NCI-H2107 (cell line): Measurements from ENCODE around the gene LMBR1.

Source experiments
- DNase-seq: peaks from one replicate; lab custom pipeline; 2025; lab: John Stamatoyannopoulos, UW

The LMBR1 gene

DNA sequence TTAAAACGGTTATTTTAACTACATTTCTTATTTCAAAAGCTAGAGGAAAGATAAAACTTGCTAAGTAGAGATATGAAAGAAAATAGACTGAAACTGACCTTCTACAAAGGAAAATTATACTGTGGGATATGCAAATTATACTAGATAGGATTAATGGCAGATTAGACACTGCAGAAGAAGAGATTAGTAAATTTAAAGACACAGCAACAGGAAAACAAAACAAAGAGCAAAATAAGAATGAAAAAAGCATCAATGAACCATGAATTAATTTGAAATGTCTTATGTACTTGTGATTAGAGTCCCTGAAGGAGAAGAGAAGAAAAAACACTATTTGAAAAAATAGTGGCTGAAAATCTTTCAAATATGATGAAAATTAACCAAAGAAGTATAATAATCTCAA lies 200.1 kb downstream of the LMBR1 start:
- DNase-seq: no peak

DNA sequence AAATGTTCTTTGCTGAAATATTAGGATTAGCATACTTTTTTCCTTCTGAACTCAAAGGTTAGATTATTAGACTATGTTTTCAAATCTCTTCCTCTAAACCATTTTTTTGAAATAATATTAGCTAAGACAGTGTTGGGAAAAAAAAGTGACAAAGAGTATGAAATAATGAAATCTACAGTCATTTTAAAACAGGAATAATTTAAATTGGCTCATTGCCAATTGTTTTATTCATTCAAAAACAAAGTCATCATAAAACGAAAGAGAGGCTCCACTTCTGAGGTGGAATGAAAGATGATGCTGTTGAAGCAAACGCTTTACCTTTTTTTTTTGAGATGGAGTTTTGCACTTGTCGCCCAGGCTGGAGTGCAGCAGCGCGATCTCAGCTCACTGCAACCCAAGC lies 201.2 kb downstream of the LMBR1 start:
- DNase-seq: no peak

DNA sequence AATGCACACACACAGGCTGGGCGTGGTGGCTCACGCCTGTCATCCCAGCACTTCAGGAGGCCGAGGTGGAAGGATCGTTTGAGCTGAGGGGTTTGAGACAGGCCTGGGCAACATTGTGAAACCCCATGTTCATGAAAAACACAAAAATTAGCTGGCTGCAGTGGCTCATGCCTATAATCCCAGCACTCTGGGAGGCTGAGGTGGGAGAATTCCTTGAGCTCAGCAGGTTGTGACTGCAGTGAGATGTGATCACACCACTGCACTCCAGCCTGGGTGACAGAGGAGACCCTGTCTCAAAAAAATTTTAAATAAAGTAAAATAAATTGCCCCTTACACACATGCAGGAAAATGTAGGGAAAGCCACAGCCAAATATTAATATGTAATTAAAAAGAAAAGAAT lies 208.3 kb downstream of the LMBR1 start:
- no peak for DNase-seq

DNA sequence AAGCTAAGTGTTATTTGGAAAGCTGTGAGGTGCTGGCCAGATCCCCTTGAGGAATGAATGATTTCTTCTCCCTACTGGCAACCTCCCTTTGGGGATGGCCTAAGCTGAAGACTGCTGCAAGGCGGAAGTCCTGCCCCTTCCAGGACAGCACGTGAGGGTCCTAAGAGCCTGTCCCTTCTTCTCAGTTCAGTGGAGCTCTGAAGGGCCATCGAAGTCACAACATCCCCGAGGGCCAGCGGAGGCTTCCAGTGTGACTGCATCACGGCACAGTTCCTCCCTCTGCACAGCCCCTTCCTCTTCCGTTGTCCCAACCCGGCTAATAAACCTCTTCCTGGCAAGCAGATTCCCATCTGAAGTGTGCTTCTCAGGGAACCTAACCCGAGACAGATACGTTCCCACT lies 208.7 kb downstream of the LMBR1 start:
- no peak for DNase-seq

DNA sequence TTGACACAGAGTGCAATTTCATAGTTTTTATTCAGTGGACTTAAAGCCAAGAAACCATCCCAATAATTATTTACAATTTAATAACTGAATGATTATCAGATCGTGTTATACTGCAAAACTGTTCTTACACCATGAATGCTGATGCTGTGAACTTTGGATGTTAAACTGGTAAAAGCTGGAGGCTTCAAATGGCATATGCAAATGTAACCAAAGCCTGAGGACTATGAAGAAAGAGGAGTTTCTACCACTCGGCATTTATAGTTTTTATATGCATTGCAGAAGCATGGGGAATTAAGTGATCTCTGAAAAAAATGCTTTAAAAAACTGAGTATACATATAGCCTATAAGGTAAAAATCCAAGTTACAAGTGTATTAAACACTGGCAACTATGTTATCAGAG lies 210.1 kb downstream of the LMBR1 start:
- no peak for DNase-seq

DNA sequence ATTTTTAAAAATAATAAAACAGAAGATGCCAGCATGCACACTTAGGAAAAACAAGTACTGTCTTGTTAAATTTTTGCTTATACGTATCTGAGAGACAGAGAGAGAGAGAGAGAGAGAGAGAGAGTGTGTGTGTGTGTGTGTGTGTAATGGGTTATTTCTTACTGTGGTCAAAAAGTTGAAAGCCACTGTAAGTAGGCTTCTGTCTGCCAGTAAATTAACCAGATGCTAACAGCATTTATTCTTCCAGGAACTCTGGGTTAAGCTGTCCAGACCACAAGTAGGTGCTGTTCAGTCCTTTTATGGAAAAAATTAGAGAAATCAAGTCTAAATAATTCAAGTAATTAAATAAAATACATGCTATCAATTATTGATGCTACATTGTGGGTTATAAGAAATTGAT lies 212.7 kb downstream of the LMBR1 start:
- DNase-seq: no peak

DNA sequence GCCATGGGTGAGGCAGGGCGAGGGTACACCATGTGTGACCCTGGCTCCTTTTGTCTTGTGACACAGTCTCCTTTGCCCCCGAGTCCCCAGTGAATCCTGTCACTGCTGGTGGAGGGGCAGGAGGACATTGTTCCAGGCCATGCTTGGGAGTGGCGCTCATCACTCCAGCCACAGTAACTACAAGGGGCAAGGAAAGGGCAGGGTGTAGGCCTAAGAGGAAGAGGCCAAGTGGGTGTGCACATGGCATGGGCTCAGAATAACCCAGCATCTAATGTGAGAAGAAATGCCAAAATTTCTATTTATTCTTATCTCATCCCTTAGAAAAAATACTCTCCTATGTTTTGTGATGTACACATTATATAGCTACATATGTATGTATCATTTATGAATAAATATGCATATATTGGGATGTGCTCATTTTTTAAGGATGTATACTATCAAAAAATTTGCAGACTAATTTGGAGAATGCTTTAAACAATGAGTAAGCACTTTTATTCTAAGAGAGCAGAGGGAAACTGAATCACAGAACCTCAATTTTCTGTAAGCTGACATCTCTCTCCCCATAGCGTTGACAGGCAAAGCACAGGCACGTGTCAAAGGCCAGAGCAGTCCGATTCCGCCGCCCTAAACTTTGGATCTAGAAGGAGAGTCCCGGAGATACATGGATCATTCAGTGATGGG lies 215.5 kb downstream of the LMBR1 start:
- no peak for DNase-seq

DNA sequence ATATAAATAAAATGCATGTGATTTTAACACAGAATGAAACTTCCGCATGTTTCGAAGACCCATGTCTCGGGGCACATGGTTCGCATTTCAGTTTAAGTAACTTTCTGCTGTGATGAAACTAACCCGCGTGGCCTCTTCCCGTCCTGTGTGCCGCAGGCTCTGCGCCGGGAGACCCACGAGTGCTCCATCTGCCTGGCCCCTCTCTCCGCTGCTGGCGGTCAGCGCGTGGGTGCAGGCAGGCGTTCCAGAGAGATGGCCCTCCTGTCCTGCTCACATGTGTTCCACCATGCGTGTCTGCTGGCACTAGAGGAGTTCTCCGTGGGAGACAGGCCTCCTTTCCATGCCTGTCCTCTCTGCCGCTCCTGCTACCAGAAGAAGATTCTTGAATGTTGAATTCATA lies 216.7 kb downstream of the LMBR1 start:
- DNase-seq: no peak

DNA sequence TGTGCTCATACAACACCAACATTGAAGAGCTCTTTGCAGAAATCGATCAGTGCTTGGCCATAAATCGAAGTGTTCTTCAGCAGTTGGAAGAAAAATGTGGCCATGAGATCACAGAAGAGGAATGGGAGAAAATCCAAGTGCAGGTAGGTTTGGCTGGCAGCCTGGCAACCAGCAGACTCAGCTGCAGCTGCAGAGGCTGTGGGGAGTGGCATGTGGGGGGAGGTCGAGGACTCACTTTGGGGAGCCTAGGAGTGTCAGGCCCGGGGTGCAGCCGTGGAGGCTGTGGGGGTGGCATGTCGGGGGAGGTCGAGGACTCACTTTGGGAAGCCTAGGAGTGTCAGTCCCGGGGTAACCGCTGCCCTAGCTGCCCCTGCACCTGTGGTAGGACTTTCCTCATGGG lies 217.3 kb downstream of the LMBR1 start:
- DNase-seq: no peak

DNA sequence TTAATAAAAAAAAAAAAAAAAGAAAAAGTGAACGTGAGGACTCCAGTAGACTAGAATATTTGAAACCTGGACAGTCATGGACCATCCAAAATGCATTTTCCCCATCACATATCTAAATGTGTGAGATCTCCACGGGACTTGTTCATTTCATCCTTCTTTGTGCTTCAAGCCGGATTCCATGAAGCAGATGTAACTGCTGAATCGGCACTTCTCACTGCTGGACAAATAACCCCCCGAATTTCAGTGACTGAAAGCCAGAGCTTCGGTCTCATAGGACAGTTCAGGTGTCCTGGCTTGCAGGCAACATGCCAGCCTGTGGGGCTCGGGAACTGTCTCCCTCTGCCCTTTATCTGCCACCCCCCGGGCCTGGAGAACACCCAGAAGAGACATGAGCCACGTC lies 219.1 kb downstream of the LMBR1 start:
- DNase-seq: no peak

DNA sequence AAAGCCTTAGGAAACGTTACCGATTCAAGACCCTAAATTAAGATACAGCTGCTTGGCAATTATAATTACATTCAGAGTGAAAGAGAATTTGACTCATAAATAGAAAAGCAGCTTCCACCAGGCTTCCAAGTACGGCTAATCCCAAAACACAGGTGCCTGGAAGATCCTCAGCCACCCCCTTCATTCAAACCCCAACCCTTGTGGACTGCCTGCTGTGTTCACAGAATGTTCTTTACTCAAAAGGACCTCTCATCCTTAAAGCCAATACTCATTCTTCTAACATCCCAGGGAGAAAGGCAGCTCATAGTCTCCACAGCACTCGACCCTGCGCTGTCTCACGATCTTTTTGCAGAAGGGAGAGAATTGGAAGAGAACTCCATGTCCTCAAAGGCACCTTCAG lies 219.5 kb downstream of the LMBR1 start:
- no peak for DNase-seq

DNA sequence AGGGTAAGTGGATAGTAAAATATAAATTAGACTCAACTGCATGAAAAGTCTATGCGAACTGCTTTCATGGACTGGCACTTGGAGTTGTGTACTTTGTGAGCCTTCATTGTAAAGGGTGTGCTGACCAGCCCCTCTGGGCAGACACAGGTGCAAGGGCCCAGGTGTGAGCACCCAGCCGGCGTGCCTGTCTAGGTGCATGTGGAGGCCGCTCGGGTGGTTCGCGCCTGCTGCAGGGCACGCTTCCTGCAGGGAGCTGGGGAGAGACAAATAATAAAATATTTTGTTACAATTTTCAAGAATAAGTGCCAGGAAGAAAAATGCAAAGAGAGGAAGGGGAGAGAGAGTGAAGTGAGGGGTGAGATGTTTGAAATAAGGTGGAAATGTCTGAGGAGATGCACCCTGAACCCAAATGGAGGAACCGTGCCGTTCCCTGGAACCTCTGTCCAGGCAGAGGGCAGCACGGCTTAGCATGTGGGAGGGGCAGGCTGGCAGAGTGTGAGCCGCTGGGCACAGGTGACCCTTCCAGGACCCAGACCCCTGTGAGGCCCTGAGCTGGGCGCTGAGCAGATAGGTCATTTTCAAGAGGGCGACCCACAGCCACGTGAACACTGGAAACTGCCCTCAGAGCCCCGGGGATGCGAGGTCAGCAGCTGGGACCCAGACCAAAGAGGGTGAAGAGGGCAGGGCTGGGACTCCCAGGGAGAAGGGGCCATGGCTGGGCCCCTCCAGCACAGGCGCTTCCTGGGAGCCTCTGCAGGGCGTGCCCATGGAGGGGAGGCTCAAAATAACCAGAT lies 223.8 kb downstream of the LMBR1 start:
- no peak for DNase-seq

DNA sequence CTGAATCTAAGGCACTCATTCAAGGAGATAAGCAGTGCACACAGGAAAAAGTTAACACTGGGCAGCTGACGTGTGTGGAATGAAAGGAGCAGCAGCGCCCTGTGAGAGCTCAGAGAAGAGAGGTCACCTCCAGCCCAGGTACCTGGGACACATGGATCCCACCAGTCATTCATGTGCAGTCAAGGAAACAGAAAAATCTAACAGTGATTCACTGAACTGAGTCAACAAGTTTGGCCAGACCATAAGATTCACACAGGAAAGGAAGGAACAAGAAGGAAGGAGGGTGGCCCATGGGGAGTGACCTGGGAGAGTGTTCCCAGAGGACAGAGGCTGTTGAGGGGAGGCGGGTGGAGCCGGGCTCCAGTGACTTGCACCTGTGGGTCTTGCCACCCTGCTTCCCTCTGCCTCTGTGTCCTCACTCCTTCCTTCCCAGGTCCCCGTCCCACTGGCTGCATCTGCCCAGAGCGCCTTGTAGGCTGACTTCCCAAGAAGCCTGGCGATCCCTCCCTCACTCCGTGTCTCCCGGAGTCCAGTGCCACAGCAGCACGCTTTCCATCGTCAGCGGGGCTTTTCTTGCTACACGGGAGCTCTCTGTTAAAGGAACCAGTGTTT lies 224.7 kb downstream of the LMBR1 start:
- no peak for DNase-seq

DNA sequence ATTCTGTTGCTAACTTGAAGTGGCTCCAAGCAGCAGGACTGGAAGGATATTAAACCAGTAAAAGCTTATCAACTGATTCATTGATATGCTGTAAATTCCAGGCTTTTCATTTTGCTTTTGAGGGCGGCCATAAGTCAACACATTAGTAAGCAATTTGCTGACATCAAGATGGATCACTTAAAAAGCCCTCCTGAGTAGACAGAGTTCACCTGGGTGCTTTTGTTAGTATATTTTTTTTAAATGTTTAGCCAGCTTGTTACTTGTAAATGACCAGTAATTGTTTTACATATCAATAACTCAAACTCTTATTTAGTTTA lies 225.9 kb downstream of the LMBR1 start:
- DNase-seq: no peak

DNA sequence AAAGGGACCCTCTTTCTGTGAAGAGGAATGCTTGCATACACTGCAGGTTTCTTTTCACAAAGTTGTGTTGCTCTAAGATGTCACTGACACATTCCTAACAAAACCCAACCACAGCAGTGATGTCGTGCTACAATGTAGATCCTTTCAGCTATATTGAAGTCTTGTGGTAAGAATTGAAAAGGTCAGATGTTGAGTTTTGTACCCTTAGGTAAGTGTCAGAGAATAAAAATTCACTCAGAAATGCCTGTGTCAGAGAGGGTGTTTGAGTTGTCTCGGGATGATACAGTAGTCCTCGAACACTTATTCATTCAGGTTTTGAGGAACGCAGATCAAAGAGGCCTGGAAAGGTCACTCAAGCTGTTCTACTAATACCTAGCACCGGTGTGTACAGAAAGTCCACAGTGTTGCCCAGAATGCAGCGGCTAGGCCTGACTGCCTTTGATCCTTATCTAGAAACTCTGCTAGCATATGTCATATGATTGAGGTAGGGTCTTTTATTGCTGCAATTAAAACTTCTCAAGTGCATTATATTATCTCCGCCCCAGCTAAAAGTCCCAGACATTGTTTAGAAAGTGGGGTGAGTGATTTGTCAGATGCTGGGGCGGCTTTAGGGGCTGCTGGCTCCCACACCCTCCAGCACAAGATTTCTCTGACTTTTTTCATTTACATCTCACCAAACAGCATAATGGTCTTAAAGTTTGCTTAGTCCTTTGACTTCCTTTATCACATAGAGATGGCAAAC lies 226.4 kb downstream of the LMBR1 start:
- no peak for DNase-seq

DNA sequence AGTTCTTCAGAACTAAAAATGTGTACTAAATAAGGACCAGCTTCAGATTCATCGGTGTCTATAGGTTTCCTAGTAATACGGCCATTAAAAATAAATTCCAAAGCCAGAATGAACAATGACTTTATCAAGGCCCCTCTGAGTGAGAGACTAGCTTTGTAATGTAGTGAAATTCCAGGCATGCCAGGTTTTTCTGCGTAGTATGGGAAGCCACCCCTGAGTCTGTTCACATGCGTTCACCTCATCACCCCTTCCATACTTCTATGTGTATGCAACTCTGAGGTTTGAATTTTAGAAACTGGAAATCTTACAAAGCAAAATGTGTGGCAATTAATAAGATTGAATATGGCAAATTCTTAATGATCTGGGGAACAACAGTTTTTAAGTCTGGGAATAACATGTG lies 227.9 kb downstream of the LMBR1 start:
- DNase-seq: no peak

DNA sequence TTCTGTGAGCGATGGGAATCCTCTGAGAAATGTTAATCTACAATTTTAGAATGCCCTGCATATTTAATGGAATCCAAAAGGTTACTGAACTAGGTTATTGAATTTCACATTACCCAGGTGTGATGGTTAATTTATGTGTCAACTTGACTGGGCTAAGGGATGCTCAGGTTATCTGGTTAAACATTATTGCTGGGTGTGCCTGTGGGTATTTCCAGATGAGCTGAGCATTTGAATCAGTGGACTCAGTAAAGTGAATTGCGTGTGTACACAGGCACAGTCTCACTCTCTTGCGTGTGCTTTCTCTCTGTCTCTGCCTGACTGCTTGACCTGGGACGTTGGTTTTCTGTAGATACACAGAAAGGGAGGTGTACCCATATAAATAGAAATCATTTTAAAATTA lies 230.7 kb downstream of the LMBR1 start:
- DNase-seq: no peak

DNA sequence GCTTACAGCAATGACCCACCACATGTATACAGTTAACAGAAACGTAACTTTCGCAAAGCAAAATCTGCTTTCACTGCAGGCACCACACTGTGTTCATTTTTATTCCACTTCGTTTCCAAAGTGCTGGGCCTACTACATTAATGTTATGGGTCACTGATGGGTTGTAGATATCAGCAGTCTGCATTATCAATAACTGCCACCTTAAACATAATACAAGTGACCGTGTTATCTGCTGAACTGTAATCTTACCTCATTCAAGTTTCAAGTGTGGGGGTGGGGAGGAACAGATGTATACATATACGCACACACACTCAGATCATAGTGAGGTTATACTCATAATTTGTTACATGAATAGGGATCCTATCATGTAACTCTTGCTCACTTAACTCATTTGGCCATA lies 231.3 kb downstream of the LMBR1 start:
- no peak for DNase-seq

DNA sequence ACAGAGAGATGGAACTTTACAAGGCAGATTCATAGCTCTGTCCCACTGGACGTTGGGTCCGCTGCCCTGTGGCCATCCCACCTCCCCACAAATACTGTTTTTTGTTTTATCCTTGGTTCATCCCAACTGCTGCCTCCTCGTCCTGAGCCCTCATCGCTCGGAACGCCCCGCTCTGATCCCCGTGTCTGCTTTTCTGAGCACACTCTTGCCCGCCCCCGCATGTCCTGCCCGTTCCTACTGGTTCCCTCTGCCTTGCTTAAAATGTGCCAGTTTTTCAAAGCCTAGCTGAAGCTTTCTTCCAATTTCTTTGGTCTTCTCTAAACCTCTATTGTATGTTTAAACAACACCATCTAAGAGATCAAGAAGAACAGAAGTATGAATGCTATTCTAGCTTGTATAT lies 233.0 kb downstream of the LMBR1 start:
- no peak for DNase-seq

DNA sequence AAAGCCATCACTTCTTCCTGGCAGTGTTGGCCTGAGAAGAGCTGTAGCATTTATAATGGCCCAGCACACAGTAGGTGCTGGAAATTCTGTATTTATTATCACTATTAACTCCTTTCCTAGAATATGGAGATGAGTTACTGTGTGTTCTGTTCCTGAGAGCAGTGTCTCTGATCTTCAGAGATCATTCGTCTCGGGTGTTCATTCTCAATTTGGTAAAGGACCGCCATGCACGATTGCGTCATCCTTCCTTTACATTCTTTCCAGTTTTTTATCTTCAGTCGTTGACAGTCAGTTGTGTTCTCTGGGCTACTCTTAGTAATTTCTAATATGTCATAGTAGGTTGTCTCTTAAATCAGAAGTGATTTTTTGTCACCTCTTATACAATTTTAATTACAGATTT lies 233.8 kb downstream of the LMBR1 start:
- DNase-seq: no peak

DNA sequence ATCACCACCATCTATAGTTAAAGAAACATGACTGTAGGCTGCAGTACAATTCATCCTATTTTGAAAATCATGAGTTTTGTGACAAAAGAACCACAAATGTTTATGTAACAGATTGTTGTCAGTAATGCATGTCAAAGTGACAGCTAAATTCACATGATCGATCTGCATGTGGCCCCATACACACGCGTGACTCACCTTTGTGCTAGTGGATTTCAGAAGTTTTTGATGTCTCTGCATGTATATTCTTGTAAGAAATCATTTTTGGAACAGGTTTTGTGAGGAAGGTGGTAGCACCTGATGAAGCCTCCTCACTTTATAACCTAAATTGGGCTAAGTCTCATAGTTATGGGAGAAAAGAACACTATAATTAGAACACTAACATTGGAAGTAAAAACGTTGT lies 235.3 kb downstream of the LMBR1 start:
- DNase-seq: no peak

DNA sequence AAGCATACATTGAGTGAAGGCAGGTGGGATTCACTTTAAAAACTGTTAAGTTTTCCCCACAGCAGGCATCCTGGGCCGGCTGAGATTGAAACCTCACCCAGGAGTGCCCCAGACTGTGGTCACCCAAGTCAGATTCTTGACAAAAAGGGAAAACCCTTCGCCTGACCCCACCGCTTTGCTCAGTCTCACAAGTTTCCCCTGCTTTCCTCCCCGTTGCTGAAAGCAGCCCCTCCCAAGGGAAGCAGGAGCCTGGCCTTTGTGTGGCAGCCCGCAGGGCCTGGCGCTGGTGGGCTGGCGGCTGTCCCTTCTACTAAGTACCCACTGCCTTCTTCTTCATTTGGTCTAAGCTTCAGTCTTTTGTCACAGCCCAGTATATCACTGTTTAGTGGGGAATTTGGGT lies 236.4 kb downstream of the LMBR1 start:
- no peak for DNase-seq

DNA sequence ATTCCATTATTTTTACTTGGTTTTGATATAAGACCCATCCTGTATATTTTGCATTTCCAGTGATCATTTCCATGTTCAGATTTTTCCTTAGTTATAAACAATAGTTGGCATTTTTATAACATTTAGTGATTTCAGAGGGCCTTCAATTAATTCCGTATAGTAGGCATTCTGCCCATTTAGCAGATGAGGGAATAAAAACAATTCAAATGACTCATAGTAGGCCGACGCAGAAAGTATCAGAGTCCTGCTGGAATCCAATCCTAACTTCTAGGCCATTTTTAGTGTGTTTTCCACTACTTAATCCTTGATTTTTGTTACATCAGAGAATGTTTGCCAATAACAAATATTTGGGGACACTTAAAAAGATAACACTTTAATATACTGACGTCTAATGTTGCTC lies 237.0 kb downstream of the LMBR1 start:
- DNase-seq: no peak
